ENCODE measurements around the gene SMURF1. TPM values are rescaled to one million over a fixed set of nuclear protein-coding genes. Genes with fewer than 3 reads are reported as not detected.

The SMURF1 gene
- polyA plus RNA-seq, 1 donor from 2014 or later, result 22.9 TPM

DNA sequence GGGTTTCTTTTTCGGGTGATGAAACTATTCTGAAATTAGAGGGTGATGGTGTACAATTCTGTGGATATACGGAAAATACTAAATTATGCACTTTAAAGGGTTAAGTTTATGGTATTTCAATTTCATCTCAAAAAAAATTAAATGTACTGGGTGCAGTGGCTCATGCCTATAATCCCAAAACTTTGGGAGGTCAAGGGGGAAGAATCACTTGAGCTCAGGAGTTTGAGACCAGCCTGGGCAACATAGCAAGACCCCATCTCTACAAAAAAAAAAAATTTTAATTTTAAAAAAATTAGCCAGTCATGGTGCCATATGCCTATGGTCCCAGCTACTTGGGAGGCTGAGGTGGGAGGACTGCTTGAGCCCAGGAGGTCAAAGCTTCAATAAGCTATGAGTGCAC is 57.0 kb downstream of the SMURF1 start:
- Histone ChIP-seq H3K36me3 (ENCODE audit: insufficient read depth, low read length) (no peaks in the 10 kb centered on the region), H3K9ac (ENCODE audit: low read length) (no peak overlapping the region), H2AFZ (ENCODE audit: low read depth, low read length) (no peak overlapping the region), H3K79me2 (replicated peaks; ENCODE audit: insufficient read depth, low read length) (peaks cover 14% of the 10 kb centered on the region), H3K27ac (ENCODE audit: low read length) (no peak overlapping the region), H3K27me3 (ENCODE audit: insufficient read depth, low read depth, low read length) (no peaks in the 10 kb centered on the region), H4K20me1 (ENCODE audit: insufficient read depth) (no peaks in the 10 kb centered on the region), H3K4me2 (ENCODE audit: low read length) (no peak overlapping the region), H3K9me2 (ENCODE audit: insufficient read depth, low read length) (no peaks in the 10 kb centered on the region), H3F3A (ENCODE audit: insufficient read depth, low read length, poor library complexity, severe bottlenecking) (no peaks in the 10 kb centered on the region), H3K9me3 (ENCODE audit: low read length) (peaks cover 3% of the 10 kb centered on the region), H3K4me3 (ENCODE audit: low read length) (no peak overlapping the region)
- TF ChIP-seq RAD21 (conservative IDR thresholded peaks at IDR 0.05) (no peak), POLR2AphosphoS5 (IDR thresholded peaks at IDR 0.05) (no peak), SMC3 (conservative IDR thresholded peaks at IDR 0.05; ENCODE audit: poor library complexity) (no peak)

GRCh38 chr7:99086532-99086931 is 57.4 kb downstream of the SMURF1 start:
- Histone ChIP-seq H3K36me3 (ENCODE audit: insufficient read depth, low read length) (no peaks in the 10 kb centered on the region), H3K4me3 (ENCODE audit: low read length) (no peak overlapping the region), H2AFZ (ENCODE audit: low read depth, low read length) (no peak overlapping the region), H3K27me3 (ENCODE audit: insufficient read depth, low read depth, low read length) (no peaks in the 10 kb centered on the region), H4K20me1 (ENCODE audit: insufficient read depth) (no peaks in the 10 kb centered on the region), H3K9me3 (ENCODE audit: low read length) (peaks cover 3% of the 10 kb centered on the region), H3F3A (ENCODE audit: insufficient read depth, low read length, poor library complexity, severe bottlenecking) (no peaks in the 10 kb centered on the region), H3K27ac (ENCODE audit: low read length) (no peak overlapping the region), H3K79me2 (replicated peaks; ENCODE audit: insufficient read depth, low read length) (peaks cover 12% of the 10 kb centered on the region), H3K9me2 (ENCODE audit: insufficient read depth, low read length) (no peaks in the 10 kb centered on the region), H3K9ac (ENCODE audit: low read length) (no peak overlapping the region), H3K4me2 (ENCODE audit: low read length) (no peak overlapping the region)
- no peak for TF ChIP-seq CTCF (IDR thresholded peaks at IDR 0.05; ENCODE audit: poor library complexity, severe bottlenecking)
- TF ChIP-seq, protein P1, sequence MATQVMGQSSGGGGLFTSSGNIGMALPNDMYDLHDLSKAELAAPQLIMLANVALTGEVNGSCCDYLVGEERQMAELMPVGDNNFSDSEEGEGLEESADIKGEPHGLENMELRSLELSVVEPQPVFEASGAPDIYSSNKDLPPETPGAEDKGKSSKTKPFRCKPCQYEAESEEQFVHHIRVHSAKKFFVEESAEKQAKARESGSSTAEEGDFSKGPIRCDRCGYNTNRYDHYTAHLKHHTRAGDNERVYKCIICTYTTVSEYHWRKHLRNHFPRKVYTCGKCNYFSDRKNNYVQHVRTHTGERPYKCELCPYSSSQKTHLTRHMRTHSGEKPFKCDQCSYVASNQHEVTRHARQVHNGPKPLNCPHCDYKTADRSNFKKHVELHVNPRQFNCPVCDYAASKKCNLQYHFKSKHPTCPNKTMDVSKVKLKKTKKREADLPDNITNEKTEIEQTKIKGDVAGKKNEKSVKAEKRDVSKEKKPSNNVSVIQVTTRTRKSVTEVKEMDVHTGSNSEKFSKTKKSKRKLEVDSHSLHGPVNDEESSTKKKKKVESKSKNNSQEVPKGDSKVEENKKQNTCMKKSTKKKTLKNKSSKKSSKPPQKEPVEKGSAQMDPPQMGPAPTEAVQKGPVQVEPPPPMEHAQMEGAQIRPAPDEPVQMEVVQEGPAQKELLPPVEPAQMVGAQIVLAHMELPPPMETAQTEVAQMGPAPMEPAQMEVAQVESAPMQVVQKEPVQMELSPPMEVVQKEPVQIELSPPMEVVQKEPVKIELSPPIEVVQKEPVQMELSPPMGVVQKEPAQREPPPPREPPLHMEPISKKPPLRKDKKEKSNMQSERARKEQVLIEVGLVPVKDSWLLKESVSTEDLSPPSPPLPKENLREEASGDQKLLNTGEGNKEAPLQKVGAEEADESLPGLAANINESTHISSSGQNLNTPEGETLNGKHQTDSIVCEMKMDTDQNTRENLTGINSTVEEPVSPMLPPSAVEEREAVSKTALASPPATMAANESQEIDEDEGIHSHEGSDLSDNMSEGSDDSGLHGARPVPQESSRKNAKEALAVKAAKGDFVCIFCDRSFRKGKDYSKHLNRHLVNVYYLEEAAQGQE (IDR thresholded peaks at IDR 0.05; ENCODE audit: borderline replicate concordance), result no peak
- no peak for TF ChIP-seq MXI1 (conservative IDR thresholded peaks at IDR 0.05; ENCODE audit: poor library complexity, severe bottlenecking)
- TF ChIP-seq RAD21 (conservative IDR thresholded peaks at IDR 0.05), result no peak
- TF ChIP-seq EP300 (conservative IDR thresholded peaks at IDR 0.05; ENCODE audit: poor library complexity, severe bottlenecking), result no peak
- no peak for TF ChIP-seq TAF1 (IDR thresholded peaks at IDR 0.05; ENCODE audit: low read depth)
- no peak for TF ChIP-seq EZH2 (IDR thresholded peaks at IDR 0.05; ENCODE audit: borderline replicate concordance, insufficient read depth, low read length, poor library complexity, severe bottlenecking)
- no peak for TF ChIP-seq POLR2AphosphoS5 (IDR thresholded peaks at IDR 0.05)
- TF ChIP-seq SMC3 (conservative IDR thresholded peaks at IDR 0.05; ENCODE audit: poor library complexity), result no peak

GRCh38 chr7:99083733-99084132 is 60.2 kb downstream of the SMURF1 start:
- TF ChIP-seq SMC3 (conservative IDR thresholded peaks at IDR 0.05; ENCODE audit: poor library complexity) (no peak), POLR2AphosphoS5 (IDR thresholded peaks at IDR 0.05) (no peak), CTCF (IDR thresholded peaks at IDR 0.05; ENCODE audit: poor library complexity, severe bottlenecking) (no peak), MXI1 (conservative IDR thresholded peaks at IDR 0.05; ENCODE audit: poor library complexity, severe bottlenecking) (no peak), RAD21 (conservative IDR thresholded peaks at IDR 0.05) (no peak), TAF1 (IDR thresholded peaks at IDR 0.05; ENCODE audit: low read depth) (no peak), EP300 (conservative IDR thresholded peaks at IDR 0.05; ENCODE audit: poor library complexity, severe bottlenecking) (no peak), EZH2 (IDR thresholded peaks at IDR 0.05; ENCODE audit: borderline replicate concordance, insufficient read depth, low read length, poor library complexity, severe bottlenecking) (no peak)
- TF ChIP-seq, protein P1 (IDR thresholded peaks at IDR 0.05; ENCODE audit: borderline replicate concordance), result no peak
- Histone ChIP-seq H2AFZ (ENCODE audit: low read depth, low read length) (no peak overlapping the region), H3K4me3 (ENCODE audit: low read length) (no peak overlapping the region), H3K27me3 (ENCODE audit: insufficient read depth, low read depth, low read length) (no peaks in the 10 kb centered on the region), H3K9ac (ENCODE audit: low read length) (no peak overlapping the region), H3K9me3 (ENCODE audit: low read length) (peaks cover 3% of the 10 kb centered on the region), H3K4me2 (ENCODE audit: low read length) (no peak overlapping the region), H3K9me2 (ENCODE audit: insufficient read depth, low read length) (no peaks in the 10 kb centered on the region), H4K20me1 (ENCODE audit: insufficient read depth) (no peaks in the 10 kb centered on the region), H3F3A (ENCODE audit: insufficient read depth, low read length, poor library complexity, severe bottlenecking) (no peaks in the 10 kb centered on the region), H3K27ac (ENCODE audit: low read length) (no peak overlapping the region), H3K36me3 (ENCODE audit: insufficient read depth, low read length) (no peaks in the 10 kb centered on the region), H3K79me2 (replicated peaks; ENCODE audit: insufficient read depth, low read length) (peaks cover 17% of the 10 kb centered on the region)
